Measurements from ENCODE around the gene GATAD1. TPM values are rescaled to one million over a fixed set of nuclear protein-coding genes. Genes with fewer than 3 reads are reported as not detected.
"Not testable (repeated sequence)": the region's sequence is repeated elsewhere in the genome, so short reads cannot be mapped to it uniquely, and the experiment has no call there.

Gene GATAD1
- polyA plus RNA-seq (2013, experiment 1 of 2) = 35.2 TPM
- polyA plus RNA-seq (2013, experiment 2 of 2) = 36.1 TPM

- Histone ChIP-seq H3K27ac (ENCODE audit: low read depth, low read length, severe bottlenecking) (peak within 1 kb of the TSS; percentile 74), H3K36me3 (ENCODE audit: control insufficient read depth, insufficient read depth, low read length) (peaks cover 34% of the 10 kb centered on the region)
- WGBS, 2 experiments (ENCODE audit: insufficient coverage in 2 of 2) = 0% methylated on average over 55 to 72 of the region's 87 CpGs
Observed at GRCh38 chr7:92447345-92448204, at the start of gene GATAD1. Gene GATAD1 (plus strand): TSS chr7:92447482. CDS start chr7:92447730, 248 bp downstream.

DNA sequence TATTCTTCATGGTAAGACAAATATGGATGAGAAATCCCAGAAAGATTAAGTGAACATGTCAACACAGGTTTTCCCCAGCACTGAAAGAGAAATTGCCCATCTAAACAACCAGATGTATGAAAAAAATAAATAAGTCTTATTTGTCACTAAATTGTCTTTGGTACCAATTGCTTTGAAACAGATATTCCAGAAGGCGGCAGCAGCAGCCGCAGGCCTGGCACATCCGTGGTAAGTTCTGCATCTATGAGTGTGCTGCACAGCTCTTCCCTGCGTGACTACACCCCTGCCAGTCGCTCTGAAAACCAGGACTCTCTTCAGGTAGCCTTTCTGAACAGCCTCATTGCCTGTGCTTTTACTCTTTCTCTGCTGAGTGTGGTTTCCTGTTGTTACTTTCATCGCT lies 49.7 kb upstream of the GATAD1 start:
- Histone ChIP-seq H3K4me3 (ENCODE audit: extremely low read depth, insufficient read depth, low read length, poor library complexity, severe bottlenecking) (no peak overlapping the region), H3K36me3 (ENCODE audit: control insufficient read depth, insufficient read depth, low read length) (peaks cover 30% of the 10 kb centered on the region), H3K9me3 (ENCODE audit: control insufficient read depth, low read length) (no peaks in the 10 kb centered on the region), H3K4me1 (ENCODE audit: control insufficient read depth, insufficient read depth, low read length, poor library complexity, severe bottlenecking) (peaks cover 3% of the 10 kb centered on the region), H3K27ac (ENCODE audit: low read depth, low read length, severe bottlenecking) (no peak overlapping the region)
- WGBS, 2 experiments (ENCODE audit: insufficient coverage in 2 of 2) = 92% methylated on average over 5 of the region's 6 CpGs

More at GRCh38 chr7:92447345-92448204, at the start of gene GATAD1:
- H3K4me1 ChIP-seq (ENCODE audit: control insufficient read depth, insufficient read depth, low read length, poor library complexity, severe bottlenecking) = no peaks in the 10 kb centered on the region
- no peaks in the 10 kb centered on the region for H3K9me3 ChIP-seq (ENCODE audit: control insufficient read depth, low read length)
- H3K4me3 ChIP-seq (ENCODE audit: extremely low read depth, insufficient read depth, low read length, poor library complexity, severe bottlenecking) = peak within 1 kb of the TSS; percentile 86

DNA sequence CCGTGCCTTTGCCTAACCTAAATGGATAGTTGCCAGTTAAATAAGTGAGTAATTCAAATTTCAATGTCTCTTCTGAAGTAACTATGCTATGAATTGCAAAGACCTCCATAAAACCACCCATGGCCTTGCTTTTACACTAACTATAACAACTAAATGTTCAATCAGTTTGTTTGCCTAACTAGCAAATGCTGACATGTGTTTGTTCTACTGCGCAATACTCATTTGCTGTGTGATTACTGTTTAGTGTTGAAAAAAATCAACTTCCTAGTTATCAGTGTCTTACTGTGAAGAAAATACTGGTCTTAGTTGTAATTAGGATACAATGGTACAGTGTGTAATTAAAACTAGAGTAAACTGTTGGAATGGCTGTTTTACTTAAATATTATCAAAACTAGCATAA lies 47.3 kb upstream of the GATAD1 start:
- 80% methylated on average over 1 of the region's 2 CpGs; no CpG with 5 or more reads in 1 of the 2 experiments for WGBS, 2 experiments (ENCODE audit: insufficient coverage in 2 of 2)
- H3K36me3 ChIP-seq (ENCODE audit: control insufficient read depth, insufficient read depth, low read length) = peaks cover 30% of the 10 kb centered on the region

GRCh38 chr7:92402920-92403759 lies 44.1 kb upstream of the GATAD1 start:
- H3K27ac ChIP-seq (ENCODE audit: low read depth, low read length, severe bottlenecking) = peak overlapping the region; percentile 50
- 62 to 81% methylated on average over 2 to 4 of the region's 4 CpGs for WGBS, 2 experiments (ENCODE audit: insufficient coverage in 2 of 2)

More for the DNA sequence above, 47.3 kb upstream of the GATAD1 start:
- no peak overlapping the region for H3K4me3 ChIP-seq (ENCODE audit: extremely low read depth, insufficient read depth, low read length, poor library complexity, severe bottlenecking)
- peaks cover 6% of the 10 kb centered on the region for H3K4me1 ChIP-seq (ENCODE audit: control insufficient read depth, insufficient read depth, low read length, poor library complexity, severe bottlenecking)
- H3K9me3 ChIP-seq (ENCODE audit: control insufficient read depth, low read length) = no peaks in the 10 kb centered on the region
- no peak overlapping the region for H3K27ac ChIP-seq (ENCODE audit: low read depth, low read length, severe bottlenecking)

GRCh38 chr7:92403760-92404074 lies 43.6 kb upstream of the GATAD1 start:
- peaks cover 10% of the 10 kb centered on the region for H3K36me3 ChIP-seq (ENCODE audit: control insufficient read depth, insufficient read depth, low read length)
- peaks cover 6% of the 10 kb centered on the region for H3K4me1 ChIP-seq (ENCODE audit: control insufficient read depth, insufficient read depth, low read length, poor library complexity, severe bottlenecking)
- peak overlapping the region; percentile 17 for H3K27ac ChIP-seq (ENCODE audit: low read depth, low read length, severe bottlenecking)
- H3K4me3 ChIP-seq (ENCODE audit: extremely low read depth, insufficient read depth, low read length, poor library complexity, severe bottlenecking) = no peak overlapping the region
- no peaks in the 10 kb centered on the region for H3K9me3 ChIP-seq (ENCODE audit: control insufficient read depth, low read length)
- 88 to 89% methylated on average over 5 to 6 of the region's 6 CpGs for WGBS, 2 experiments (ENCODE audit: insufficient coverage in 2 of 2)

More at GRCh38 chr7:92402920-92403759, 44.1 kb upstream of the GATAD1 start:
- H3K4me3 ChIP-seq (ENCODE audit: extremely low read depth, insufficient read depth, low read length, poor library complexity, severe bottlenecking) = no peak overlapping the region
- peaks cover 6% of the 10 kb centered on the region for H3K4me1 ChIP-seq (ENCODE audit: control insufficient read depth, insufficient read depth, low read length, poor library complexity, severe bottlenecking)
- peaks cover 16% of the 10 kb centered on the region for H3K36me3 ChIP-seq (ENCODE audit: control insufficient read depth, insufficient read depth, low read length)
- no peaks in the 10 kb centered on the region for H3K9me3 ChIP-seq (ENCODE audit: control insufficient read depth, low read length)

- Histone ChIP-seq H3K36me3 (ENCODE audit: control insufficient read depth, insufficient read depth, low read length) (peaks cover 8% of the 10 kb centered on the region), H3K4me1 (ENCODE audit: control insufficient read depth, insufficient read depth, low read length, poor library complexity, severe bottlenecking) (peaks cover 6% of the 10 kb centered on the region), H3K9me3 (ENCODE audit: control insufficient read depth, low read length) (no peaks in the 10 kb centered on the region), H3K4me3 (ENCODE audit: extremely low read depth, insufficient read depth, low read length, poor library complexity, severe bottlenecking) (no peak overlapping the region), H3K27ac (ENCODE audit: low read depth, low read length, severe bottlenecking) (no peak overlapping the region)
- 90 to 96% methylated on average over 2 to 5 of the region's 6 CpGs for WGBS, 2 experiments (ENCODE audit: insufficient coverage in 2 of 2)
Observed at GRCh38 chr7:92404170-92404614, 43.1 kb upstream of the GATAD1 start.

DNA sequence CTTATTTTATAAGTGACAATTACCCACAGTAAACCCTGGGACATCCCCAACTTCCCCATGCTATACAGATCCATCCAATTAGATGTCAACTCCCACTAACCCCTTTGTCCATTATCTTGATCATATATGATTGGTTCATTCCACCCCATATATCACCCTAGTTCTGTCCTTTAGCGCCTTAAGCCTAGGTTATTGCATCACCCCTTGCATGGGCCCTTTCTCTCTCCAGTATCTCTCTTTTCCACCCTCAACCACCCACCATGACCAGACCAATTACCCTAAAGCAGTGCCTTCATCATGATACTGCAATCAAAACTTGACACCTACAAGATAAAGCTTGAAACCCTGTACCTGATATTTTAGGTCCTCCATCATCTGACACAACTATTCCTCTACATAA lies 37.9 kb upstream of the GATAD1 start:
- Histone ChIP-seq H3K4me1 (ENCODE audit: control insufficient read depth, insufficient read depth, low read length, poor library complexity, severe bottlenecking) (no peaks in the 10 kb centered on the region), H3K27ac (ENCODE audit: low read depth, low read length, severe bottlenecking) (no peak overlapping the region), H3K9me3 (ENCODE audit: control insufficient read depth, low read length) (peaks cover 3% of the 10 kb centered on the region), H3K36me3 (ENCODE audit: control insufficient read depth, insufficient read depth, low read length) (no peaks in the 10 kb centered on the region), H3K4me3 (ENCODE audit: extremely low read depth, insufficient read depth, low read length, poor library complexity, severe bottlenecking) (no peak overlapping the region)
- 100% methylated on average over 1 of the region's 1 CpG for WGBS, 2 experiments (ENCODE audit: insufficient coverage in 2 of 2)

- H3K36me3 ChIP-seq (ENCODE audit: control insufficient read depth, insufficient read depth, low read length); H3K9me3 ChIP-seq (ENCODE audit: control insufficient read depth, low read length); H3K4me1 ChIP-seq (ENCODE audit: control insufficient read depth, insufficient read depth, low read length, poor library complexity, severe bottlenecking); H3K4me3 ChIP-seq (ENCODE audit: extremely low read depth, insufficient read depth, low read length, poor library complexity, severe bottlenecking); H3K27ac ChIP-seq (ENCODE audit: low read depth, low read length, severe bottlenecking): not testable (repeated sequence)
- no CpG with 5 or more reads among the region's 6 CpGs for WGBS, 2 experiments (ENCODE audit: insufficient coverage in 2 of 2)
Observed at GRCh38 chr7:92410162-92410561, 37.1 kb upstream of the GATAD1 start.

DNA sequence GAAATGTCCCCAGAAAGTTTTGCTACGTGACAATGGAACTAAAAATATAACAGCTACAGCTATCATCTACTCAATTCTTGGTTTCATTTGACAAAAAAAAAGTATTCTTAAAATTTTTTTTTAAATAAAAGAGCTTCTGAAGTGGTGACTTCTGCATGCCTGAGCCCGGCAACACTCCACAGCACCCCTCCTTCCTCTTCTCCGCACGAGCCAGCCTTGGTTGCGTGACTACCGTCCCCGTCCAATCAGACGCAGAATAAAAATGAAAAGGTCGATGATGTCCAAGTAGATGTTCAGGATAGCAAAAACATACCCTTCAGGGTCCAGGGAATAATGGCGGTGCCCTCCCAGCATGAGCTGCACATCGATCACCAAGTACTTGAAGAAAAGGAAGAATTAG lies 34.5 kb upstream of the GATAD1 start:
- no peak overlapping the region for H3K4me3 ChIP-seq (ENCODE audit: extremely low read depth, insufficient read depth, low read length, poor library complexity, severe bottlenecking)
- peaks cover 3% of the 10 kb centered on the region for H3K9me3 ChIP-seq (ENCODE audit: control insufficient read depth, low read length)
- WGBS, 2 experiments (ENCODE audit: insufficient coverage in 2 of 2) = 89 to 90% methylated on average over 2 to 3 of the region's 11 CpGs
- no peaks in the 10 kb centered on the region for H3K4me1 ChIP-seq (ENCODE audit: control insufficient read depth, insufficient read depth, low read length, poor library complexity, severe bottlenecking)
- no peak overlapping the region for H3K27ac ChIP-seq (ENCODE audit: low read depth, low read length, severe bottlenecking)
- H3K36me3 ChIP-seq (ENCODE audit: control insufficient read depth, insufficient read depth, low read length) = no peaks in the 10 kb centered on the region

DNA sequence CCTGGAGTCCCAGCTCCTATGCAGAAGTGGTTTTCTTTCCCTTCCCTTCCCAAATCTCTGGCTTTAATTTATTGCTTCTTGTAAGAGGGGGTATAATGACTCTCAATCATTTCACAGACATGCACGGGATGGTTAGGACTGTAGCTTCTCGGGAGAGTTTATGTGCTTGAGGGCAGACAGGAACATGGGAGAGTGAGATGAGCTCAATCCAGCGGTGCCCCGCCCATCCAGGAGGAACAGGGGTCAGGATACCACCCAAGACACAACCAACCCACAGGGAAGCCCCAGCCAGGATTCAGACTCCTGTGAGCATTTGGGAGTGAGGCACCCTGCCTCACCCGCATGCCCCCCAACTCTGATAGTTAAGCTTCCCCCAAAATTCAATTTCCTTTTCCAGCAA lies 33.7 kb upstream of the GATAD1 start:
- Histone ChIP-seq H3K4me1 (ENCODE audit: control insufficient read depth, insufficient read depth, low read length, poor library complexity, severe bottlenecking) (no peaks in the 10 kb centered on the region), H3K9me3 (ENCODE audit: control insufficient read depth, low read length) (peaks cover 3% of the 10 kb centered on the region), H3K4me3 (ENCODE audit: extremely low read depth, insufficient read depth, low read length, poor library complexity, severe bottlenecking) (no peak overlapping the region), H3K27ac (ENCODE audit: low read depth, low read length, severe bottlenecking) (no peak overlapping the region), H3K36me3 (ENCODE audit: control insufficient read depth, insufficient read depth, low read length) (no peaks in the 10 kb centered on the region)
- WGBS, 2 experiments (ENCODE audit: insufficient coverage in 2 of 2) = 89 to 100% methylated on average over 1 of the region's 5 CpGs

Data from mesodermal cell (in vitro differentiated cells).